Measurements from ENCODE around the gene UCP2. TPM values are rescaled to one million over a fixed set of nuclear protein-coding genes. Genes with fewer than 3 reads are reported as not detected.
A peak's percentile ranks its signal among the peaks of the same experiment; 100 is the strongest.

The UCP2 gene
- total and polyA plus RNA-seq, 10 of the 15 experiments (the other 5 are each of a cell fraction or from before 2014, with no cell fraction given), result 32.9 to 248 (median 154) TPM

DNA sequence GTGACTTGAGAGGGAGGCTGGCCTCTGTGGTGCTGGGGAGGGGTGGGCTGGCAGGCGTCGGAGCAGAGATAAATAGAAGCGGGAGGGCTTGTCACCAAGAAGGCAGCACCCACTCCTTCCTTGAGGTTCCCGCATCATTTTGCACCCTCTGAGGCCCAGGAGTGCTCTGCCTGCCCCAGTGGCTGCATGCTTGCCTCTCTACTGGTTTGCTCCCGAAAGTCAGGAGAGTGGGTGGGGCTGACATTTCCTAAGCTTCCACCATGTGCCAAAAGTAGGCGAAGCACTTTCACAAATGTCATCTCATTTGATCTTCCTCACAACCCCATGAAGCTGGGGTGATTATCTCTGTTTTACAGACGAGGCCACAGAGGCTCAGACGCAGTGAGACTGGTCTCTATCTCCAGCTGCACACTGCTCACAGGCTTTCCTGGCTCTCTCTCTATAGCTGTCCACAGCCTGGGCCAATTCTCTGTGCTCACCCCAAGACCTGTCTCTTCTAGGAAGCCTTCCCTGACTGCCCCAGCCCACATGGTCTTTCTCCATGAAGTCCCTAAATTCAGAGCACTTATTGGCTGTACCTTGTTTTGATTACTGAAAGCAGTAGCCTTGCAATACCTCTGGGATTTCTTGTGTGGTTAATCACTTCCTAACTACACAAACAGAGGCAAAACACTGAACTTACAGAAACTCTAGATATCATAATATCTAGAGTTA, 28.9 kb upstream of the UCP2 start (continued):
- TF ChIP-seq, protein P1, sequence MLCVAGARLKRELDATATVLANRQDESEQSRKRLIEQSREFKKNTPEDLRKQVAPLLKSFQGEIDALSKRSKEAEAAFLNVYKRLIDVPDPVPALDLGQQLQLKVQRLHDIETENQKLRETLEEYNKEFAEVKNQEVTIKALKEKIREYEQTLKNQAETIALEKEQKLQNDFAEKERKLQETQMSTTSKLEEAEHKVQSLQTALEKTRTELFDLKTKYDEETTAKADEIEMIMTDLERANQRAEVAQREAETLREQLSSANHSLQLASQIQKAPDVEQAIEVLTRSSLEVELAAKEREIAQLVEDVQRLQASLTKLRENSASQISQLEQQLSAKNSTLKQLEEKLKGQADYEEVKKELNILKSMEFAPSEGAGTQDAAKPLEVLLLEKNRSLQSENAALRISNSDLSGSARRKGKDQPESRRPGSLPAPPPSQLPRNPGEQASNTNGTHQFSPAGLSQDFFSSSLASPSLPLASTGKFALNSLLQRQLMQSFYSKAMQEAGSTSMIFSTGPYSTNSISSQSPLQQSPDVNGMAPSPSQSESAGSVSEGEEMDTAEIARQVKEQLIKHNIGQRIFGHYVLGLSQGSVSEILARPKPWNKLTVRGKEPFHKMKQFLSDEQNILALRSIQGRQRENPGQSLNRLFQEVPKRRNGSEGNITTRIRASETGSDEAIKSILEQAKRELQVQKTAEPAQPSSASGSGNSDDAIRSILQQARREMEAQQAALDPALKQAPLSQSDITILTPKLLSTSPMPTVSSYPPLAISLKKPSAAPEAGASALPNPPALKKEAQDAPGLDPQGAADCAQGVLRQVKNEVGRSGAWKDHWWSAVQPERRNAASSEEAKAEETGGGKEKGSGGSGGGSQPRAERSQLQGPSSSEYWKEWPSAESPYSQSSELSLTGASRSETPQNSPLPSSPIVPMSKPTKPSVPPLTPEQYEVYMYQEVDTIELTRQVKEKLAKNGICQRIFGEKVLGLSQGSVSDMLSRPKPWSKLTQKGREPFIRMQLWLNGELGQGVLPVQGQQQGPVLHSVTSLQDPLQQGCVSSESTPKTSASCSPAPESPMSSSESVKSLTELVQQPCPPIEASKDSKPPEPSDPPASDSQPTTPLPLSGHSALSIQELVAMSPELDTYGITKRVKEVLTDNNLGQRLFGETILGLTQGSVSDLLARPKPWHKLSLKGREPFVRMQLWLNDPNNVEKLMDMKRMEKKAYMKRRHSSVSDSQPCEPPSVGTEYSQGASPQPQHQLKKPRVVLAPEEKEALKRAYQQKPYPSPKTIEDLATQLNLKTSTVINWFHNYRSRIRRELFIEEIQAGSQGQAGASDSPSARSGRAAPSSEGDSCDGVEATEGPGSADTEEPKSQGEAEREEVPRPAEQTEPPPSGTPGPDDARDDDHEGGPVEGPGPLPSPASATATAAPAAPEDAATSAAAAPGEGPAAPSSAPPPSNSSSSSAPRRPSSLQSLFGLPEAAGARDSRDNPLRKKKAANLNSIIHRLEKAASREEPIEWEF (IDR thresholded peaks at IDR 0.05; ENCODE audit: insufficient replicate concordance, low read depth, low read length), result peak; percentile 55
- TF ChIP-seq RELA (IDR thresholded peaks at IDR 0.05; ENCODE audit: borderline replicate concordance, partially characterized antibody), result no peak
- TF ChIP-seq E2F8 (IDR thresholded peaks at IDR 0.05; ENCODE audit: low read depth, partially characterized antibody), result no peak
- peak; percentile 48; the same call in 1 of the 2 replicates for TF ChIP-seq MTA2 (IDR thresholded peaks at IDR 0.05; ENCODE audit: low read depth)
- no peak for TF ChIP-seq KAT2A (conservative IDR thresholded peaks at IDR 0.05; ENCODE audit: control insufficient read depth, low read depth, low read length)
- TF ChIP-seq MTA3 (IDR thresholded peaks at IDR 0.05; ENCODE audit: borderline replicate concordance, low read length), result 0 out of 2 replicates have a peak, but pooled peaks have one; percentile 36
- no peak for TF ChIP-seq CEBPZ (IDR thresholded peaks at IDR 0.05; ENCODE audit: low read depth, low read length)
- TF ChIP-seq E2F4 (IDR thresholded peaks at IDR 0.05; ENCODE audit: low read depth, low read length), result no peak
- TF ChIP-seq GABPA (IDR thresholded peaks at IDR 0.05; ENCODE audit: low read depth), result no peak
- no peak for TF ChIP-seq MEF2A (IDR thresholded peaks at IDR 0.05; ENCODE audit: insufficient read depth, low read depth, low read length)
- TF ChIP-seq BCL11A (IDR thresholded peaks at IDR 0.05; ENCODE audit: low read depth, low read length), result peak; percentile 65; the same call in 1 of the 2 replicates
- no peak for TF ChIP-seq PML (IDR thresholded peaks at IDR 0.05; ENCODE audit: low read length)
- TF ChIP-seq ZNF384 (IDR thresholded peaks at IDR 0.05; ENCODE audit: borderline replicate concordance, low read depth, low read length), result no peak
- no peak for TF ChIP-seq ESRRA (IDR thresholded peaks at IDR 0.05; ENCODE audit: low read length)
- TF ChIP-seq NFIC (IDR thresholded peaks at IDR 0.05; ENCODE audit: low read depth, low read length), result peak; percentile 79
- no peak for TF ChIP-seq SMARCA5 (IDR thresholded peaks at IDR 0.05)
- TF ChIP-seq YY1 (IDR thresholded peaks at IDR 0.05; ENCODE audit: low read depth, low read length), result no peak
- TF ChIP-seq BMI1 (IDR thresholded peaks at IDR 0.05; ENCODE audit: borderline replicate concordance), result no peak

Measured in GM12878 (cell line).